HG03575 (cell line): ENCODE measurements around the gene IGSF1.
"Not testable (repeated sequence)": the region's sequence is repeated elsewhere in the genome, so short reads cannot be mapped to it uniquely, and the experiment has no call there.

Source experiments
- ATAC-seq: cut with Tn5 transposase; IDR thresholded peaks from one replicate; pipeline ENCODE4 v1.9.1; 2021; ENCODE audit not compliant: unreplicated experiment, insufficient number of reproducible peaks, low FRiP score; ENCODE audit errors: extremely low read depth

Gene IGSF1

DNA sequence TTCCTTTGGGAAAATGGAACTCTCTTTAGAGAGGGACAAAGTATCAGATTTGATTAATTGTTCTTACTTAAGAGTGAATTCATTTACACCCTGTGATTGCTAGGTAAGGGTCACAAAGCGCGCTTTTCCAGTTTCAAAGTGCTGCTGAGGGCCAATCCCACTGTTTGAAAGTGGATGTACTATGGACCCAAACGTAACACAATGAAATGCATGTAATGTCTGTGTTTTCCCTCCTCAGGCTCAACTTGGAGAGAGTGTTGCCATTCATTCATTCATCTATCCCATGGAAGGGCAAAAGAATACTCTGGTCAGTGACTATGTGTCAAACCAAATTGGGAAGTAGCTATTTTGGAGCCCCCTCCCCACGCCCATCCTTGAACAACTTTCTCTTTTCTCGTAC, 16.1 kb downstream of the IGSF1 start:
- no peak for ATAC-seq

DNA sequence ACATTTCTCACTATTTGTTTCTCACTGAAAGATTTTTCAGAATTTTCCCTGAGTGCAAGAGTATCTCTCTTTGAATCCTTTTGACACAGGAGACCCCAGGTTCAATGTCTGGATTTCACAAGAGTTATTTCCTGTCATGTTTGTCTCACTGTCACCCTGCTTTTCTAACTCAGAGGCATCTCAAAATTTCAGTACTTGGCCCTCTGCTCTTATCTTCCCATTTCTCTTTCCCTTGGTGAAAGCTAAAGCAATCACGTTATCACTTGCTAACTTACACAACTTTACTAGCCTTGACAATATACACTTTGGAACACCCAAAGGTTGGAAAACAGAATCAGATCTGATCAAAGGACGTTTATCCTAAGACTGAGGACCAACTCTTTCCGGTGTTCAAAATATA, 17.3 kb downstream of the IGSF1 start:
- no peak for ATAC-seq

DNA sequence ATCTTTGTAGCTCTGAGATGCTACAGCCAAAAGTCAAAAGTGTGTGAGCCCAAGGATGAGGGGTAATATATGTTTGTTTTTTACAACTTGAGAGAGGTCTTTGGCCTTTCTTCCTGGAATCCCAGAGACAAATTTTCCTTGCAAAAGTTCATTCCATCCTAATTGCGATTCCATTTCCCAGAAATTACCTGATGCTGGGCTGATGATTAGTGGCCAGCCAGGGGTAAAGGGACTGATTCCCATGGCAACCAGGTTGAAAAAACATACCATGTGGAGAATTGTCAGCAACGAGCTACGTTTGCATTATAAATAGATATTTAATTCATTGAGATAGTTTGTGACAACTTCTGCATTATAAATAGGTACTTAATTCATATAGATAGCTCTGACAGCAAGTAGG, 17.8 kb downstream of the IGSF1 start:
- ATAC-seq, result no peak

DNA sequence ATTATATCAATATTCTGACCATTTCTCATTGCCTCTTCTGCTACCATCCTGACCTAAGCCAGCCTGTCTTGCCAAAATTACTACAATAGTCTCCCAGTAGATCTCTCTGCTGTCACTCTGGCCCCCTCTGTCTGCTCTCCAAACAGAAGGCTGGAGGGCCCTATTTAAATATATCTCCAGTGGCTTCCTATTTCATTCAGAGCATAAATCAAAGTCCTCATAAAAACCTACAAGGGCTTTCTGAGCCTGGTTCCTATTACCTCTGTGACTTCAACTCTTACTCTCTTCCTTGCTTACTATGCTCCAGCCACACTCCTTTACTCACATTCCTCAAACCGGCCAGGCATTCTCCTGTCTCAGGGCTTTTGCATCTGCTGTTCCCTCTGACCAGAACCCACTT, 19.0 kb downstream of the IGSF1 start:
- ATAC-seq, result no peak

DNA sequence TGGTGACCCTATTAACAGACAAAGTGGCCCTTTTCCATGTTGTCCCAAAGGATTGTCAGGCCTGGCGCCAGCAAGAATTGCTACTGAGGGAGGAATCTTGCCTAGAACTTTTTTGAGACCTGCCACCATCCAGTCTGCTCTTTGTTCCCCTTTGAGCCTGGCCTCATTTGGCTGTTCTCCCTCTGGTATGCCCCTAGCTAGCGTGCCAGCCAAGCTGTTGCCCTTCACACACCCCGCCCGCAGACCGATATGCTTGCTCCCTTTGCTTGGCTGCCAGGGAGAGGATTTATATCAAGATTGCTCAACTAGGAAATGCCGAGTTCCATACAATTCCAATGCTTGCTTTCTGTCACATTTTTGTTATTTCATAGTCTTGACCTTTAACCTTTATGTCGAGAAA, 24.4 kb downstream of the IGSF1 start:
- no peak for ATAC-seq

DNA sequence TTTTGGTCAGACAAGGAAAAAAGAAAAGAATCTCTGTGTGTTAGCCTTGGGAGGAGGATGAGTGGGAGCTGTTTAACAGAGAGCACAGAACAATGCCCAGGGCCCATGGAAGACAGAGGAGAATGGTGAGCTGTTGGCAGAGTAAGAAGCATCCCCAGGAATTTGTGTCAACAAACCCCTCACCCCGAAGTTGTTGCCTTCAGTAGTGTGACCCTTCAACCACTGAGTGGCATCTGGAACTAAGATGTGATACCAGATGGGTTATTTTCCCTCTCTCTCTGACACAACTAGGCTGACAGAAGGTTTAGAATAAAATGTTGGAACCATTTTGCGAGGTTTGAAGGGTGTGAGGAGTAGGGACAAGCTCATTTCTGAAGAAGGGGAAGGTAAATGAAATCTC, 25.1 kb downstream of the IGSF1 start:
- ATAC-seq, result no peak

DNA sequence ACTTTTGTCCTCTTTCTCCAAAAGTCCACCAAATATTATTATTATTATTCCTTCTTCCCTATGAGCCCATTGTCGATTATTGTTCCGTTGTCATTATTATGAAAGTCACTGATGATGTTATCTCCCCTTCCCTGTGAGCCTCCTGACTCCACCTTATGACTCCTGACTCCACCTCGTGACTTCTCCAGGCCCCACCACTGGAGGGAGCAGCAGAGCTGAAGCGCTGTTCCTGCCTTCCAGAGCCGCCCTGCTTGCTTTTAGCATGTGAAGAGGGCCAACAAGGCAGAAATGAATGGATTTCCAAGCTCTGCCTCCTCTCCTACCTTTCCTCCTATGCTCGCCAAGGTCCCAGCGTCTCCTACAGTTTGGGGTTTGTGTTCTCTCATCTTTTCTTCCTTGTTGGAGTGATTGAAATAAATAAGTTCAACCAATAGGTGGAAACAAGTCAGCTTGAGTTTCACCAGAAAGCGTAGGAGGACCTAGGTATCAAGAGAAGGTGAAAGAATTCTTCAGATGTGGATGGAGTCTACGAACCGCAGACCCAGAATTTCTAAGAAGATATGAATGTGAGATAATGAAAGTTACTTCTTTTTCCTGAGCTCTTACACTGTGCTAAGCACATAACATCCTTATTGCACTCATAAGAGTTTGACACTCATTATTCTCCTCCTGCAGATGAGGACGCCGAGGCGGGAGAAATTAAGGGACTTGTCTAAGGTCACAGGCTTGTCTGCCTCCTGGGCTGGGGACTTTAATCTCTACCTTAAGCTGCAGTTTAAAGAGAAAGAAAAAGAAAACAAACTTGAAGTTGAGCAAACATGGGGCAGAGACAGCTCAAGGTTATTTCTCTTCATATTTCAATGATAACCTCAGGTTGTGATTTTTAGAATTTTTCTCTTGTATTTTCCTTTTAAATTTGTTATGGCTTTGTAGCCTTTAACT, 26.1 kb downstream of the IGSF1 start:
- ATAC-seq, result no peak

DNA sequence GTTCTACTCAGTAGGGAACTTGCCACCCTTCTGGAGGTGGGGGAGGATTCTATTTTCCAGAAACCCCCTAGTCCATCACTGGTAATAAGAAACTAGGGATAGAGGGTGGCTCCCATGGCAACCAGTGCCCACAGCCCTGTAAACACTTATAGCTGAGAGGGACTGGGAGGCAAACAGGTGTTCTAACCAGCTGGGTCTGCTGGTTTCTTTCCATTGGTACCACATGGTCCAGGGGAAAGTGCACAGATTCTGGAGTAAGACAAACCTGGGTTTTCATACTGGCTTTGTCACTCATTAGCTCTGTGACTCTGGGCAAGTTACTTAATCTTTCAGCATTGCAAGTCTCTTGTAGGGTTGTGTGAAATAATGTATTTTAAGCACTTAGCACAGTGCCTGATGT, 26.9 kb downstream of the IGSF1 start:
- ATAC-seq, result no peak

DNA sequence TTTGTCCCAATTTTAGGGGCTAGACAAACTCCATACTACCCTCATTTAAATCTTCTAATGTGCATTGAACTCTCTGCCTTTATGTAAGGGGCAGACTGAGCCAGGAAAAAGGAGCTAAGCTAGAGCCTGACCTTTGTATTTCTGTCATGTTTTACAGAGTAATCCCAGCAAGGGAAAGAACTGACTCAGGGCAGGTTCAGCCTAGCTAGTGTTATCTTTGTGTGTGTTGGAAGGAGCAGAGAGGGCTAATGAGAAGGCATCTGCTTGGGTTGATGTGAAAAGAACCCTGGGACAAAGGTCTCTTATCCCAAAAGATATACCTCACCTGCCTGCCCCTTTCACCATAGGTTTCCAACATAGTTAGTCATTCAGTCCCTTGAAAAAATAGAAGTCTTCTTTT, 31.7 kb downstream of the IGSF1 start:
- ATAC-seq, result no peak

DNA sequence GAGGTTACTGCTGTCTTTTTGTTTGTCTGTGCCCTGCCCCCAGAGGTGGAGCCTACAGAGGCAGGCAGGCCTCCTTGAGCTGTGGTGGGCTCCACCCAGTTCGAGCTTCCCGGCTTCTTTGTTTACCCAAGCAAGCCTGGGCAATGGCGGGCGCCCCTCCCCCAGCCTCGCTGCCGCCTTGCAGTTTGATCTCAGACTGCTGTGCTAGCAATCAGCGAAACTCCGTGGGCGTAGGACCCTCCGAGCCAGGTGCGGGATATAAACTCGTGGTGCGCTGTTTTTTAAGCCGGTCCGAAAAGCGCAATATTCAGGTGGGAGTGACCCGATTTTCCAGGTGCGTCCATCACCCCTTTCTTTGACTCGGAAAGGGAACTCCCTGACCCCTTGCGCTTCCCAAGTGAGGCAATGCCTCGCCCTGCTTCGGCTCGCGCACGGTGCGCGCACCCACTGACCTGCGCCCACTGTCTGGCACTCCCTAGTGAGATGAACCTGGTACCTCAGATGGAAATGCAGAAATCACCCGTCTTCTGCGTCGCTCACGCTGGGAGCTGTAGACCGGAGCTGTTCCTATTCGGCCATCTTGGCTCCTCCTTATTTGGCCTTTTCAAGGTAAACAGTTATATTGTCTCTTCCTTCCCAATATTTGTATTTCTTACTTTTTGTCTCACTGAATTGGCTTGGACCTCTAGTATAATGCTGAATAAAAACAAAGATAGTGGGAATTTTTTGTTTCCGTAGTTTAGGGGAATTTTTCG, 37.9 kb downstream of the IGSF1 start:
- not testable (repeated sequence) for ATAC-seq

DNA sequence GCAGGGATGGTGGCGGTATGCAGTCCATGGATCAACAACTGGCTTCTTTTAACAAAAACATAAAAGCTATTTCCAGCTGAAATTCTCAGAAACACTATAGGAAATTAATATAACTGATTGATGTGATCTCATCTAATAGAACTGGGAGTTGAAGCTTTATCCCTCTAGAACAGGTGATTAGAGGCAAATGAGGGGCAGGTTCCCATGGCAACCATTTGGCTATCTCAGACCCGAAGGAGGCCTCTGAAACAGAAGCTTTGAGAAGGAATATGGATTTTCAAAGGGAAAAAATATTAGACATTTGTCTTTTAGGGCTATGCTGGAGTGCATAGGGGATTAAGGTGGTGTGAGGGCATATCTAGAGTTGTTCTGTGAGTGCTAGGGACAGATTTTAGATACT, 50.0 kb downstream of the IGSF1 start:
- no peak for ATAC-seq

DNA sequence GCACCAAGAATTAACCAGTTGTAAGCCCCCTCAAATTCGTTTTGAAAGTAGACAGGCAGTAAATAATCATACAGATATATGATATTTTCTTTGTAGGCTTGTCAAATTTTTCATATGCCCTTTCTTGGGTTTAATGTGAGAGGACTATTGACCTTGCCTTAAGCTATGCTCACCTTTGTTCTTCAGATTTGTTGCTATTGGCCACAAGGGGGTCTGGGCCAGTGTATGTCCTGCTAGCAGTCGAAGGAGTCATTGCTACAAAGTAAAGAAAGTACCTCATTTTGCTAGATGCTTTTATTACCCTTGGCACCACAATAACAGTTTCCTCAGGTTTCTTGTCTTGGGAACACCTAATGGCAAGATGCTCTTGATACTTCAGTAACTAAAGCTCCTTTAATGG, 51.7 kb downstream of the IGSF1 start:
- no peak for ATAC-seq

DNA sequence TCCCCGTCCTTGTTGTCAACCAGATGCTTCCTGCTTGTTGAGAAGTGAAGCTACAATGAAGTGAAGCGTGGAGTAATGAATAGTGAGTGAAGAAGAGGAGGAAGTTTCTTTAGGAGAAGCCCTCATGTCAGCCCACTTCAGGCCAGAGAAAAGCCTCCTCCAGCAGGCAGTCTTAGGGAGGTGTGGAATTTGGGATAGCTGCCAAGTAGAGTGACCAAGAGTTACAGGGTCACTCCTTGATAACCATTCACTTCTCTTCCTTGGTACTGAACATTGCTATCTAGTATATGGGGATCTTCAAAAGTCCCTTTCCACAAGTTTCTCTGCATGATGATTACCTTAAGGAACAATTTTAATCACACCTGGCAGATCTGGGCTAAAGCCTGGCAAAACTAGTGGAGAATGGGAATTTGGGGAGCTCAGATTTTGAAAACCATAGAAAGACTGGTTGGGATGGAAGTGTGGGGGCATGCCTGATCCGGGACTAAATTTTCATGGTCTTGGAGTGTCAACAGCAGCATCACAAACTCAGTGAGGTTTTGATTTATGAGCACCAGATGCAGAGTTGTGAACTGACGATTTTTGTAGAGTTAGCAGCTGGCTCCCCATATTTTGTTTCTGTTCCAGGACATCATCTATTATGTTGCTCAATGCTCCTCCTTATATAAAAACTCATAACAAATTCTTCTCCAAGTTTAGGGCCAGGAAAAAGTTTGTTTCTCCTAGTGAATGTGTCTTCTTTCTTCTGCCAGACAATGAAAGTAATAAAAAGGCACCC, 53.1 kb downstream of the IGSF1 start:
- no peak for ATAC-seq

DNA sequence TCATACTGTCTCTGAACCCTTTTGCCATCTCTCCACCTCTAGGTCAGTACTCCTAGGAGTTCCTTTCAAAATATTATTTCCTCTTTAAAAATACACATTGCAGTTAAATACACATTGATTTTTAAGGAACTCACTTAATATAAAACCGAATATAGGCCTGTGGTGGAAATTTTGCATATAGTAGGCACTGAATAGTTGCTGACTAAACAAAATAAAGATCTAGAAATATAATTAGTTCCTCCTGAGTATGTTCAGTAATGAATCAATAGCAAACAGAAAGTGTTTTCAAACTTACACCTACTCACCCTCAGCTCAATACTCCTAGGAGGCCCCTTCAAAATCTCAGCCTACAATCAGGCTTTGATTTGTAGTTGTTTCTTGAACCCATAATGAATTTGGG, 61.5 kb downstream of the IGSF1 start:
- no peak for ATAC-seq

DNA sequence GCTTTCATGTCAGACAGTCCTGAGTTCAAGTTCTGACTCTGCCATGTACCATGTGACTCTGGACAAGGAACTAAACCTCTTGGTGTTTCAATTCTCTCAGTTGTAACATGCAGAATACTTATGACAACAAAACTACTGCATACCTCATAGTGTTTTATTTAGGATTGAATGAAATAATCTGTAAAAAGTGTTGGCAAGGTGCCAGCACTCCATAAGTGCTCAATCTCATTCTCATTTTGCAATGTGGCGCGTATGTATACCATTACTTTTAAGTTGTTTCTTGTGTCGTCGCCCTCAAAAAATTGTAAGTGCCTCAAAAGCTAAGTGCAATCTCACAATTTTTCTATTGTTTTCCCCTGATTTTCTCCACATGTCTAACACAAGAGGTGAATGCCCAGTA, 62.5 kb downstream of the IGSF1 start:
- ATAC-seq, result no peak

DNA sequence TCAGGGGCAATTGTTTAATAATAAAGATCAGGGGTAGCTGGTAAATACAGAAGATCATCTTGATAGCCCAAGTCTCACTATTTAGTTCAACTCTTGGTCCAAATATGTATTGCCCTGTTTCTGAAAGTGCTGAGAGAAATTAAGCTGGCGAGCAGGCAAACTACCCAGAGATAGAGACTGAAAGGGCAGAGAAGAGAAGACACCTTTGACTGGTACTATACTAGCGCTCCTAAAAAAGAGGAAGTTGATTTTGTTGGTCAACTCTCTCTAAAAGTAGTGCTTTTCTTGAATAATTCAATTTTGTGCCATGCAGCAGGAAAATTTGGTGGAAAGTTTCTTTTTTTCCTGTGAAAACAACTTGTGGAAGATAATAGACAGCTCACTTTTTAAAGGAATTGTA, 64.0 kb downstream of the IGSF1 start:
- no peak for ATAC-seq
